Right cardiac atrium (tissue), 5 donors: ENCODE results near the gene ATXN7L3. TPM values are rescaled to one million over a fixed set of nuclear protein-coding genes. Genes with fewer than 3 reads are reported as not detected.
"Not testable (repeated sequence)": the region's sequence is repeated elsewhere in the genome, so short reads cannot be mapped to it uniquely, and the experiment has no call there.

Source experiments
- ATAC-seq, 2 donors: fragments of 200-7000 bp; cut with Tn5 transposase; one replicate each; pipeline versions ENCODE4 v1.8.0 to v1.9.1; 2020; ENCODE audit warnings: moderate library complexity in 2 of 2, mild to moderate bottlenecking in 1 of 2
- DNase-seq, 3 donors: peaks; one replicate each; pipeline ENCODE4 v3.0.0-alpha.2; 2020
- H3K27ac ChIP-seq: one replicate; pipeline ENCODE4 v1.5.1; 2013; ENCODE audit warnings: mild to moderate bottlenecking, low read length, control low read depth, moderate library complexity
- H3K27me3 ChIP-seq: one replicate; pipeline ENCODE4 v1.6.1; 2013; ENCODE audit not compliant: control insufficient read depth, insufficient read depth
- H3K4me1 ChIP-seq: one replicate; pipeline ENCODE4 v1.6.1; 2013; ENCODE audit warnings: low read length; ENCODE audit not compliant: control insufficient read depth, insufficient read depth
- H3K4me3 ChIP-seq: one replicate; pipeline ENCODE4 v1.5.1; 2013; ENCODE audit warnings: low read length, control low read depth
- H3K9me3 ChIP-seq: one replicate; pipeline ENCODE4 v1.6.1; 2013; ENCODE audit warnings: low read length; ENCODE audit not compliant: control insufficient read depth
- WGBS: extraction: QIAGEN DNeasy Blood & Tissue Kit; methylation state at CpG from one replicate; pipeline ENCODE4 v1.1.7; 2013; 5-methylcytosine and 5-hydroxymethylcytosine counted together
- intact Hi-C, 4 donors: fragments of 100-400 bp; cut with DNase I; formaldehyde crosslinking; loops; one replicate each; pipeline versions ENCODE4 v1.11.0 to v1.14.0; 2022 to 2023
- long read RNA-seq, 4 donors: library from polyadenylated mRNA; unstranded; transcript quantifications; one replicate each; pipeline ENCODE4 v2.0.0, GENCODE V29; 2020 to 2021
- polyA plus RNA-seq: library from polyadenylated mRNA; stranded (reverse); fragments of 200-250 nt; gene quantifications from one replicate; pipeline ENCODE4 v1.2.3, GENCODE V29; 2013
- total RNA-seq, 4 donors: library from RNA; stranded (reverse); fragmentation: NEBNext Ultra II Directional; extraction: Animal tissue kit (Norgen Biotek cat#: 25700); gene quantifications; one replicate each; pipeline ENCODE4 v1.2.1, GENCODE V29; 2021
- donor health status: healthy with polysubstance abuse.
- donor health status: DM: no; HTN: yes; CAD: no.
- donor health status: DM: no; HTN: no; CAD: no.
- donor health status: DM: no; HTN: yes; CAD: no; lungs with severe emphysema.
- donor health status: DM: yes; HTN: yes; CAD: no.

ATXN7L3 gene
- total RNA-seq (10 to 100 TPM; 37.5 to 52.7 (median 41.2) TPM), polyA plus RNA-seq (31.0 TPM)
- long read RNA-seq, donor 1, partial matches to known transcripts, result 3 of 36 reads
- long read RNA-seq, donor 1, other reads (novel, unspliced or antisense), result 33 of 36 reads
- long read RNA-seq, donor 2, transcript ATXN7L3-205 (13 exons, 1,341 nt), result major isoform, 5 of 25 reads
- long read RNA-seq, donor 2, partial matches to known transcripts, result 0 of 25 reads
- long read RNA-seq, donor 2, other reads (novel, unspliced or antisense), result 20 of 25 reads
- long read RNA-seq, donor 3, partial matches to known transcripts, result 2 of 21 reads
- long read RNA-seq, donor 3, other reads (novel, unspliced or antisense), result 19 of 21 reads
- long read RNA-seq, donor 4, transcript ATXN7L3-205 (13 exons, 1,341 nt), result major isoform, 5 of 28 reads
- long read RNA-seq, donor 4, partial matches to known transcripts, result 3 of 28 reads
- long read RNA-seq, donor 4, other reads (novel, unspliced or antisense), result 20 of 28 reads

- Histone ChIP-seq H3K4me3 (peak within 1 kb of the TSS; percentile 98), H3K27me3 (no peaks in the 10 kb centered on the region), H3K27ac (peak within 1 kb of the TSS; percentile 94), H3K4me1 (no peaks in the 10 kb centered on the region), H3K9me3 (no peaks in the 10 kb centered on the region)
- peak; percentile 99 to 100 (median 100) for DNase-seq
- ATAC-seq, result peak; percentile 95 to 96
- under 1% methylated on average over 121 of the region's 126 CpGs for WGBS
- intact Hi-C loops, result no loop called here
Measured at GRCh38 chr17:44199553-44200477, at the start of gene ATXN7L3. Gene ATXN7L3 (minus strand): TSS chr17:44199884. CDS start chr17:44198070, 1,814 bp downstream.

- WGBS, result 81% methylated on average over 10 of the region's 10 CpGs
- no peak overlapping the region for H3K4me3 ChIP-seq
- DNase-seq (no peak), ATAC-seq (peak in 1 of 2 donors; percentile 19)
- intact Hi-C loops, result no loop called here
- peaks cover 11% of the 10 kb centered on the region for H3K4me1 ChIP-seq
- H3K27me3 ChIP-seq, result no peaks in the 10 kb centered on the region
- H3K27ac ChIP-seq, result no peak overlapping the region
- H3K9me3 ChIP-seq, result no peaks in the 10 kb centered on the region
Measured at GRCh38 chr17:44247876-44248736, 48.4 kb upstream of the ATXN7L3 start.

- intact Hi-C loops, result no loop called here
- H3K9me3 ChIP-seq, result no peaks in the 10 kb centered on the region
- peak; percentile 80 to 88 for ATAC-seq
- whole genome bisulfite sequencing, result 23% methylated on average over 7 of the region's 7 CpGs
- no peak overlapping the region for H3K4me3 ChIP-seq
- DNase-seq, result peak; percentile 63 to 83 (median 80)
- peaks cover 11% of the 10 kb centered on the region for H3K4me1 ChIP-seq
- no peak overlapping the region for H3K27ac ChIP-seq
- H3K27me3 ChIP-seq, result no peaks in the 10 kb centered on the region
Measured at GRCh38 chr17:44247440-44247841, 47.8 kb upstream of the ATXN7L3 start.

- 67% methylated on average over 6 of the region's 6 CpGs for WGBS
- ATAC-seq, result no peak
- no peaks in the 10 kb centered on the region for H3K4me1 ChIP-seq
Measured at GRCh38 chr17:44241106-44241624, 41.5 kb upstream of the ATXN7L3 start.

GRCh38 chr17:44237886-44238285, 38.2 kb upstream of the ATXN7L3 start:
- H3K27me3 ChIP-seq, ATAC-seq, intact Hi-C loops, H3K9me3 ChIP-seq, H3K27ac ChIP-seq, H3K4me3 ChIP-seq, DNase-seq, H3K4me1 ChIP-seq: not testable (repeated sequence)
- WGBS, result 88% methylated on average over 24 of the region's 28 CpGs

More at GRCh38 chr17:44241106-44241624, 41.5 kb upstream of the ATXN7L3 start:
- H3K9me3 ChIP-seq, result no peaks in the 10 kb centered on the region
- no peak overlapping the region for H3K27ac ChIP-seq
- DNase-seq, result no peak
- intact Hi-C loops, result loop anchor here in 1 of 4 donors (5.0 kb wide), 1 partner anchor 51 kb away; no protein-coding TSS in a partner anchor
- no peaks in the 10 kb centered on the region for H3K27me3 ChIP-seq
- no peak overlapping the region for H3K4me3 ChIP-seq

- Histone ChIP-seq H3K27ac (no peak overlapping the region), H3K4me3 (no peak overlapping the region), H3K4me1 (peaks cover 1% of the 10 kb centered on the region), H3K27me3 (no peaks in the 10 kb centered on the region), H3K9me3 (no peaks in the 10 kb centered on the region)
- 57% methylated on average over 5 of the region's 5 CpGs for WGBS
- DNase-seq, result no peak
- no peak for ATAC-seq
- intact Hi-C loops, result no loop called here
Measured at GRCh38 chr17:44236444-44236991, 36.8 kb upstream of the ATXN7L3 start.

- intact Hi-C loops, result no loop called here
- H3K27ac ChIP-seq, result no peak overlapping the region
- WGBS, result 85% methylated on average over 5 of the region's 5 CpGs
Measured at GRCh38 chr17:44235583-44235936, 35.9 kb upstream of the ATXN7L3 start.

GRCh38 chr17:44233582-44233981, 33.9 kb upstream of the ATXN7L3 start:
- intact Hi-C loops, result no loop called here
- ATAC-seq, result no peak

More at GRCh38 chr17:44235583-44235936, 35.9 kb upstream of the ATXN7L3 start:
- Histone ChIP-seq H3K27me3 (no peaks in the 10 kb centered on the region), H3K9me3 (no peaks in the 10 kb centered on the region), H3K4me1 (peaks cover 1% of the 10 kb centered on the region), H3K4me3 (no peak overlapping the region)
- no peak for DNase-seq
- peak in 1 of 2 donors; percentile 18 for ATAC-seq

GRCh38 chr17:44232061-44232460, 32.4 kb upstream of the ATXN7L3 start:
- ATAC-seq, result no peak
- H3K9me3 ChIP-seq, result no peaks in the 10 kb centered on the region
- H3K4me1 ChIP-seq, result peaks cover 3% of the 10 kb centered on the region
- intact Hi-C loops, result no loop called here
- WGBS, result 93% methylated on average over 7 of the region's 7 CpGs
- DNase-seq, result no peak
- no peak overlapping the region for H3K4me3 ChIP-seq
- no peaks in the 10 kb centered on the region for H3K27me3 ChIP-seq
- H3K27ac ChIP-seq, result no peak overlapping the region

More at GRCh38 chr17:44233582-44233981, 33.9 kb upstream of the ATXN7L3 start:
- WGBS, result 85% methylated on average over 5 of the region's 5 CpGs
- no peak overlapping the region for H3K4me3 ChIP-seq
- H3K9me3 ChIP-seq, result no peaks in the 10 kb centered on the region
- H3K27ac ChIP-seq, result no peak overlapping the region
- no peak for DNase-seq
- H3K4me1 ChIP-seq, result peaks cover 3% of the 10 kb centered on the region
- no peaks in the 10 kb centered on the region for H3K27me3 ChIP-seq

- no peak for DNase-seq
- no peak for ATAC-seq
- H3K9me3 ChIP-seq, result no peaks in the 10 kb centered on the region
- intact Hi-C loops, result no loop called here
- H3K4me3 ChIP-seq, result no peak overlapping the region
- peaks cover 2% of the 10 kb centered on the region for H3K4me1 ChIP-seq
- no peak overlapping the region for H3K27ac ChIP-seq
- no peaks in the 10 kb centered on the region for H3K27me3 ChIP-seq
- WGBS, result 57% methylated on average over 9 of the region's 9 CpGs
Measured at GRCh38 chr17:44230140-44230539, 30.5 kb upstream of the ATXN7L3 start.
